MCF 10A (cell line): ENCODE data around the gene GLI2. TPM values are rescaled to one million over a fixed set of nuclear protein-coding genes. Genes with fewer than 3 reads are reported as not detected.

Source experiments
- BruUV-seq: library from RNA; stranded (reverse); fragments of 400-500 nt; replicated peaks from 2 replicates; lab custom pipeline; 2021; lab: Mats Ljungman, UMichigan
- CTCF ChIA-PET: fragments of 300-600 bp; sonication (Branson Sonifier 250); formaldehyde crosslinking; extraction: SDS; loops from one replicate; lab custom pipeline; 2021; ENCODE audit warnings: antibody characterized with exemption, inconsistent platforms; lab: Yijun Ruan, JAX
- POLR2A ChIA-PET: fragments of 300-600, 350-650 bp; sonication (Branson Sonifier 250); formaldehyde crosslinking; extraction: SDS; loops from one replicate; lab custom pipeline; 2020; ENCODE audit warnings: antibody characterized with exemption, inconsistent platforms; lab: Yijun Ruan, JAX
- DNase-seq: peaks from one replicate; pipeline ENCODE4 v3.0.0-alpha.2; 2018; ENCODE audit not compliant: unreplicated experiment
- H3K27ac Mint-ChIP-seq: one replicate; pipeline ENCODE4 v1.8.0; 2022; ENCODE audit warnings: mild to moderate bottlenecking, low read depth, mixed read lengths; ENCODE audit not compliant: unreplicated experiment
- H3K27me3 Mint-ChIP-seq: one replicate; pipeline ENCODE4 v1.8.0; 2022; ENCODE audit warnings: mixed read lengths; ENCODE audit not compliant: insufficient read depth, unreplicated experiment
- H3K36me3 Mint-ChIP-seq: one replicate; pipeline ENCODE4 v1.8.0; 2022; ENCODE audit warnings: mild to moderate bottlenecking, moderate library complexity, mixed read lengths; ENCODE audit not compliant: insufficient read depth, unreplicated experiment
- H3K4me1 Mint-ChIP-seq: one replicate; pipeline ENCODE4 v1.8.0; 2022; ENCODE audit warnings: mixed read lengths; ENCODE audit not compliant: insufficient read depth, unreplicated experiment
- H3K4me3 Mint-ChIP-seq: one replicate; pipeline ENCODE4 v1.8.0; 2022; ENCODE audit warnings: mild to moderate bottlenecking, moderate library complexity, mixed read lengths; ENCODE audit not compliant: unreplicated experiment
- H3K9me3 Mint-ChIP-seq: one replicate; pipeline ENCODE4 v1.8.0; 2022; ENCODE audit warnings: mixed read lengths; ENCODE audit not compliant: unreplicated experiment
- CTCF ChIP-seq: fragments of 200-600 bp; IDR thresholded peaks from one replicate; pipeline ENCODE4 v1.8.0; 2022; ENCODE audit warnings: antibody characterized with exemption, mild to moderate bottlenecking; ENCODE audit not compliant: unreplicated experiment
- intact Hi-C: fragments of 100-400 bp; cut with micrococcal nuclease; formaldehyde crosslinking; loops from 2 replicates; pipeline ENCODE4 v1.14.1; 2022
- total RNA-seq: library from RNA; stranded (reverse); gene quantifications from 2 replicates; pipeline ENCODE4 v1.2.3, GENCODE V29; 2022

GLI2 gene
- total RNA-seq, 1 experiment from 2014 or later, result 0.61 TPM

GRCh38 chr2:120763508-120763907, 27.8 kb downstream of the GLI2 start:
- Mint-ChIP-seq H3K4me3 (no peak overlapping the region), H3K27ac (no peak overlapping the region)
- no TSS peak for BruUV-seq

GRCh38 chr2:120763931-120764330, 28.3 kb downstream of the GLI2 start:
- Mint-ChIP-seq H3K4me1 (no peaks in the 10 kb centered on the region), H3K4me3 (no peak overlapping the region), H3K36me3 (no peaks in the 10 kb centered on the region), H3K27me3 (no peaks in the 10 kb centered on the region), H3K27ac (no peak overlapping the region), H3K9me3 (no peaks in the 10 kb centered on the region)
- ChIA-PET CTCF (no interaction called here), POLR2A (no interaction called here)
- no TSS peak for BruUV-seq
- intact Hi-C loops, result no loop called here
- no peak for TF ChIP-seq CTCF
- no peak for DNase-seq

More at GRCh38 chr2:120763508-120763907, 27.8 kb downstream of the GLI2 start:
- no peaks in the 10 kb centered on the region for H3K27me3 Mint-ChIP-seq
- DNase-seq, result peak; percentile 22
- ChIA-PET CTCF (no interaction called here), POLR2A (no interaction called here)
- no peak for TF ChIP-seq CTCF
- H3K36me3 Mint-ChIP-seq, result no peaks in the 10 kb centered on the region
- no peaks in the 10 kb centered on the region for H3K4me1 Mint-ChIP-seq
- no peaks in the 10 kb centered on the region for H3K9me3 Mint-ChIP-seq
- intact Hi-C loops, result no loop called here

- BruUV-seq, result no TSS peak
- H3K27ac Mint-ChIP-seq, result no peak overlapping the region
- H3K4me1 Mint-ChIP-seq, result no peaks in the 10 kb centered on the region
- POLR2A ChIA-PET, result no interaction called here
- no peaks in the 10 kb centered on the region for H3K27me3 Mint-ChIP-seq
- CTCF ChIA-PET, result no interaction called here
- no peaks in the 10 kb centered on the region for H3K36me3 Mint-ChIP-seq
- no peaks in the 10 kb centered on the region for H3K9me3 Mint-ChIP-seq
- H3K4me3 Mint-ChIP-seq, result no peak overlapping the region
- no peak for TF ChIP-seq CTCF
- DNase-seq, result no peak
- intact Hi-C loops, result no loop called here
These were observed 28.8 kb downstream of the GLI2 start for GRCh38 chr2:120764492-120764891.

- Mint-ChIP-seq H3K36me3 (no peaks in the 10 kb centered on the region), H3K9me3 (no peaks in the 10 kb centered on the region), H3K27ac (no peak overlapping the region), H3K4me3 (no peak overlapping the region), H3K27me3 (no peaks in the 10 kb centered on the region), H3K4me1 (no peaks in the 10 kb centered on the region)
- no TSS peak for BruUV-seq
- no peak for TF ChIP-seq CTCF
- ChIA-PET POLR2A (no interaction called here), CTCF (no interaction called here)
- intact Hi-C loops, result no loop called here
- DNase-seq, result no peak
These were observed 29.5 kb downstream of the GLI2 start for GRCh38 chr2:120764991-120765677.
